Jurkat, Clone E6-1 (cell line): ENCODE results near the gene TNFAIP1.

Experiments used
- DNase-seq: peaks from one replicate; pipeline ENCODE4 v3.0.0-alpha.2; 2011; ENCODE audit warnings: low read depth, low spot score
- H3K4me3 ChIP-seq: 2 replicates; pipeline ENCODE4 v1.5.1; 2011; ENCODE audit warnings: mild to moderate bottlenecking, low read length, control low read depth, moderate library complexity

Gene TNFAIP1

DNA sequence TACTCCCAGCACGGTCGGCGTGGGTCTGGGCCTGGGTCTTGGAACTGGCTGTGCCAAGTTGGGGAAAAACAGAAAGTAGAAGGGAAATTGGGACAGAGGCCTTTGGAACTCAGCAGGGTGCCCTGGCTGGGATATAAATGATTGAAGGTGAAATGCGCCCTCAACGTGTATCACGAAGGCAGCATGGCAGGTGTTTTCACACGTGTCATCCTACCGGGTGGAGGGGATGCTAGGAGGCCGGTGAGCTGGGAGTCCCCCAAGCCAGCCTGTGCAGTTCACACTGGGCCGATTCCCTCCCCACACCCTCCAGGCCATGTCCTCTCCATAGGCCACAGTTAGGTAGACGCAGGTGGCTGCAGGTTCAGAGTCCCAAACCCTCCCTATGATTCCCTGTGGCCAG is 6.0 kb downstream of the TNFAIP1 start:
- H3K4me3 ChIP-seq = no peak overlapping the region
- DNase-seq = no peak

GRCh38 chr17:28342313-28342712 is 6.8 kb downstream of the TNFAIP1 start:
- no peak overlapping the region for H3K4me3 ChIP-seq
- no peak for DNase-seq

GRCh38 chr17:28343491-28343932 is 8.0 kb downstream of the TNFAIP1 start:
- H3K4me3 ChIP-seq = no peak overlapping the region
- DNase-seq = peak; percentile 93

- no peak overlapping the region for H3K4me3 ChIP-seq
- no peak for DNase-seq
Measured at GRCh38 chr17:28344011-28344410, 8.4 kb downstream of the TNFAIP1 start.

DNA sequence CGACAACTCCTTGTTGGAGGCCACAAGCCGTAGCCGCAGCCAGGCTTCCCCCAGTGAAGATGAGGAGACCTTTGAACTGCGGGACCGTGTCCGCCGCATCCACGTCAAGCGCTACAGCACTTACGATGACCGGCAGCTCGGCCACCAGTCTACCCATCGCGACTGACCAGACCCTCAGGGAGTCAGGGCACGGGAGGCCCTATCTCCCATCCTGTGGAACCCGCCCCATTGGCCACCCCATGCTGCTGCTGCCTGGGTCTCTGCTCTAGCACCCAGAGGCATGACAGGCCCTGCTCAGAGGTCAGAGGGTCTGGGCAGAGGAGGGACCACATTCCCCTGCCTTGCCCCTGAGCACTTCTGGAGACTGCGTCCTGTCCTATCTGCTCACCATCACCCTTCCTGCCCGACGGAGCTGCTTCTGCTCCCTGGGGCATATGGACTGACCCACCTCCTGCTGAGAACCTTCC is 8.9 kb downstream of the TNFAIP1 start:
- DNase-seq = no peak
- no peak overlapping the region for H3K4me3 ChIP-seq

DNA sequence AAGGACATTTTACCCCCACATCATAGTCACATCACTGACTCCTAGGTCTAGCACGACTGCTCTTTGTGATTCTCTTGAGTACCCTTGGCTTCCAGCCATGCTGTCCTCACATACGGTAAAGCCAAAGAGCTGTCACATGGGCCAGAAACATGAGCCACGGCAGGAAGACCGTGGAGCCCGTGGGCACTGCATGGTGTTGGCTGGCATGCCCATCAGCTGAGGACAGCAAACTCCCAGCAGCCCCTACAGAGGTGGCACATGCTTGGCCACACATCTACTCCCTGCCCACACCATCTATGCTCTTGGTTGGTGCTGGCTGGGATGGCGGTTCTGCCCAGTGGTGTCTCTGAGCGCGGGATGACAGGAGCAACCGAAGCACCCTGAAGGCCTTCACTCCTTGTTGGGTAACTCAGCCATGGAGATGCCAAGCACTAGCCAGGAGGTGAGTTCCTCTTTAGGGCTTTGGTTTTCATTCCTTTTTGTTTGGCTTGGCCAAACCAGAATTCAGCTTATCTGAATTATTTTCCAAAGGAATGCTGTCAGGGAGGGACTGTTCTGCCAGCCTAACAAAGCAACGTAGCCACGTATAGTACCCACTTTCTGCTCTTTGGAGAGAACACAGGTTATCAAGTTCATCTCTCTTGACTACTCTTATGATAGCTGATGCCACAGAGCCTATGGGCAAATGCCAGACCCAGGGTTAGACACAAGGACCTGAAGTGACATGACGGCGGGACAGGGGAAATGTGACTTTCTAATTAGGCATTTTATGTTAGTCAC is 10.0 kb downstream of the TNFAIP1 start:
- H3K4me3 ChIP-seq = no peak overlapping the region
- DNase-seq = no peak

DNA sequence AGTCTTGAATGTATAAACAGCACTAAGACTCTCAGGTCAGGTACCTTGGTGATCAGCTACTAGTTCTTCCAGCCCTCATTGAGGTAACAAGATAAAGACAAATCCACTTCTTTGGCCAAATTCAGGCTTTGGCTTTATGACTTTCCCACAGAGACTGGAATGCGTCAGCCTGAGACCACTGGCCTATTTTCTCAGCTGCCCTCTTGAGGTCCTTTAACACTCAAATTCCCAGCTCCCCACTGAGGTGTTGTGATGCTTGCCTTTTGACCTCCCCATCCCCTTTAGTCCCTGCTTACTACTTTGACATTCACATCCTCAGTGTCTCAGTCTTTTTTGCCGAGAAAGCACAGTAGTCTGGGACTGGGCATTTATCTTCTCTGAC is 10.6 kb downstream of the TNFAIP1 start:
- no peak for DNase-seq
- H3K4me3 ChIP-seq = no peak overlapping the region

DNA sequence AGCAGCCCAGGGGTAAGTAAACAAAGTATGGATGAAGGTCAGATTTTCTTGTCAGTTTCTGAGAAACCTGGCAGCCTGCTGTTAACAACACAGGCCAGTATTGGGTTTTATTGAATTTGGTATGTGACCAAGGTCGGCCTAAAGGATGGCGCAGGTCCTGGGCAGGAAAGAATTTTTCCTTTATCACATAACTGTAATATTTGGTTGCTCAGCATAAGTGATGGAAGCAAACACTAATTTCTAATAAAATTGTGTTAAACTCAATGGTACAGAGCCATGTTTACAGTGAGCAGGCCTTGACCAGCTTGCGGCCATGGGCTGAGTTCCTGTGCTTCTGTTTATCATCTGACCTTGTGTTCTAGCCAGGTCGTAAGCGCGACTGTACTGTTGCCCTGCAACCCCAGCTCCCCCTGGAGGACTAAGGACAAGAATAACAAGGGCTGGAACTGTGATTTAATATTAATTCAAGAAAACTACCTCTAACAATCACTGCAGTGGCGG is 11.2 kb downstream of the TNFAIP1 start:
- no peak for DNase-seq
- no peak overlapping the region for H3K4me3 ChIP-seq

DNA sequence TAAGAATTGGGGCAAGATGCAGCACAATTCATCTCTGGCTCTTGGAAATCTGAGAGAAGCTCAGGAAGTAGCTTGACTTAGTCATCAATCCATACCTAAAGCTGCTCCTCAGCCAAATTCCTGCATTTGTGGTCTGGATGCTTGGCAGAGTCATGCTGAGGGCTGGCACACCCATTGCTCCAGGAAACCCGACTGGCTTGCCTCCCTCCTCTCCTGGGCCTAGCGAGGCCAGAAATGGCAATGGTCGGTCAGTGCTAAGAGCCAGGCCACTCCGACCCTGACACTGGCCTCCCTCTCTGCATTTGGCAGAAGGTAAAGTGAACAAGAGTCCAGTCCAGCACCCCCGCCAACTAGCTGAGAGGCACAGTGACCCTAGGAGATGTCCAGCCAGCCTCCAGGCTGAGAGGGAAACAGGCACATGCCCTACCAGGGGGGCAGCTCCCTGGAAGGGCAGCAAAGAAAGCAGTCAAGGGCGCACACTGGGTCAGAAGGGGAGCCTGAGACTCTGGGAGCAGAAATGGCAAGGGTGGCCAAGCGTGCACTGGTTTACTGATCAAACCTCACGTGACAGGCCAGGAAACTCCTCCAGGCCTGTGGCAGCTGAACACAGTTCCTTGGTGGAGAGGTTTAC is 11.8 kb downstream of the TNFAIP1 start:
- DNase-seq = no peak
- H3K4me3 ChIP-seq = no peak overlapping the region

GRCh38 chr17:28348979-28349378 is 13.4 kb downstream of the TNFAIP1 start:
- H3K4me3 ChIP-seq = no peak overlapping the region
- no peak for DNase-seq

DNA sequence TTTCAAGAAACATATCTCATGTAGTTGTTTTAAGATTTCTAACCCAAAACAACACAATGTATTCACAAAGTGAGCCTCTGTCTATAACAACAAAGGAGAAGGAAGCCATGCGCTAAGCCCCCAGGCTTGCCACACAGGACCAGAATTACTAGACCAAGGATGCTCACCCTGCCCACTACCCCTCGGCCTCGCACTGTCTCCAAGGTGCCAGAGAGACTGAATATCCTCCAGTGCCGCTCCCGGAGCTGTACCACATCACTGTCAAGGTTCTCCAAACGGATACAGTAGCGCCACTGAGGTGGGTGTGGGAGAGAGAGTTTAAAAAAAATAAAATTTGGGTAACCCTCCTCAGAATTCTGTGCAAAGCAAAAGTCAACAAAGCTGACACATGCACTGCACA is 14.7 kb downstream of the TNFAIP1 start:
- no peak for DNase-seq
- no peak overlapping the region for H3K4me3 ChIP-seq

DNA sequence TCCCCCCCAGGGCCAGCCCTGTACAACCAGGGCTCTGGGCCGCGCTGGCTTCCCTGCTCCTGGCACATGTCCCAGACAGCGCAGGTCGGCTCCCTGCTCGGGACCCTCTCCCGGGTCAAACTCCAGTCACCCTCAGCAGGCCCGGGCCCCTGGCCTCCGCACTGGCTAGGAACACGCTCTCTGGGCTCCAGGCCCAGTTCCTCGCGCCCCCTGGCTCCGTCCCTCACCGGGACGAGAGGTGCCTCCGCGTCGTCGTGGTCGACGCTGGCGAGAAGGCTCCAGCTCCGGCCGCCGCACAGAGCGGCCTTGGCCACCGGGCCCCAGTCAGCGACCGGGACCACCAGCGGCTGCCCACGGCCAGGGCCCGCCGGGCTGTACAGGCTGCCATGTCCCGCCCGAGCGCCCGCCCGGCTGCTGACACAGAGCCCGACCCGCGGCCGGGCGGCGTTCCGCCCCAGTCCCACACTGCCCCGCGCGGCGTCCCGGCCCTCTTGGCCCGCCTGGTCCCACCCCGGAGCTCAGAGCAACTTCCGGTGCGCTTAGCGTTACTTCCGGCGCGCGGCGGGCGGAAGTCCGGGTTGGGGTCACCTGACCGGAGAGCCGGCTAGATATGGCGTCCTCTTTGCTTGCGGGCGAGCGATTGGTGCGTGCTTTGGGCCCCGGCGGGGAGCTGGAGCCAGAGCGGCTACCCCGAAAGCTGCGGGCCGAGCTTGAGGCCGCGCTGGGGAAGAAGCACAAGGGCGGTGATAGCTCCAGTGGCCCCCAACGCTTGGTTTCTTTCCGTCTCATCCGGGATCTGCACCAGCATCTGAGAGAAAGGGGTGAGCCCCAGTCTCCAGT is 21.7 kb downstream of the TNFAIP1 start, which contains the start of gene POLDIP2:
Gene POLDIP2 (minus strand): TSS at position 467 of the 840 bp plus-strand sequence. CDS start 79 bp downstream, at position 388.
- peak within 1 kb of the TSS; percentile 84 for H3K4me3 ChIP-seq
- DNase-seq = peak; percentile 87

GRCh38 chr17:28357901-28358197 is 22.3 kb downstream of the TNFAIP1 start:
- peak overlapping the region; percentile 84 for H3K4me3 ChIP-seq
- DNase-seq = no peak

GRCh38 chr17:28363186-28363585 is 27.6 kb downstream of the TNFAIP1 start:
- DNase-seq = no peak
- H3K4me3 ChIP-seq = no peak overlapping the region

GRCh38 chr17:28363776-28364650 is 28.5 kb downstream of the TNFAIP1 start:
- DNase-seq = no peak
- H3K4me3 ChIP-seq = no peak overlapping the region

DNA sequence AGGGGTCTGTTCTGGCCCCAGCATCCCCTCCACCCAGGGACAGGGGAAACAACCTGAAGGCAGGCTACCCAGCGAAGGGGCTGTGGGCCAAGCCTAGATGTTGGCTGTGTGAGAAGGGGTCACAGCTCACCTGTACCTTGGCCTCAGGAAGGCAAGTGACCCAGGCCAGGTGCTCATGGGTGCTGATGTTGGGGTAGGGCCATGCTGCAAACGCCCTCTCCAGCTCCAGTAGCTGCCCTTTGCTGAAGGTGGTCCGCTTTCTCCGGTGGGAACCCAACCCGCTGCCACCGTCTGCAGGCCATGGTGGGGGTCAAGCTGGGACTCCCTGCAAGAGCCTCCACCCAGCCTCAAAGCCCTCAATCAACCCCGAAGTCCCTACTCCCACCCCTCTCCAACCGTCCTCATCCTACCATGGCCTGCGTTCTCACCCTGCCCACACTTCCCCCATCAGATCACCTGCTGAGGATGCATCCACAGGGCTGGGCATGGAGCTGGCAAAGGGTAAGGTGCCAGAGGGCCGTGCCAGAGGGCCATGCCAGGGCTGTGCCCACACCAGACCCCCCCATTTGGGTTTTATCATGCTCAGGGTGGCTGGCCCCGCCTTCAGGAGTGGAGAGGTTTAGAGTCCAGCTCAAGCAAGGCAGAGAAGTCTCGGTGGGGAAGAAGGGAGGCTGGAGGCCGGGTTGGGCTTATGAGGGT is 29.3 kb downstream of the TNFAIP1 start, which contains the start of gene SEBOX:
Gene SEBOX (minus strand): TSS at position 535 of the 699 bp plus-strand sequence. CDS start 48 bp downstream, at position 487.
- no peak for DNase-seq
- no peak within 1 kb of the TSS for H3K4me3 ChIP-seq

GRCh38 chr17:28365487-28365886 is 29.9 kb downstream of the TNFAIP1 start:
- DNase-seq = no peak

GRCh38 chr17:28366605-28367004 is 31.0 kb downstream of the TNFAIP1 start:
- H3K4me3 ChIP-seq = no peak overlapping the region
- no peak for DNase-seq

More at GRCh38 chr17:28365487-28365886, 29.9 kb downstream of the TNFAIP1 start:
- no peak overlapping the region for H3K4me3 ChIP-seq
